ENCODE results near the gene TMEM134. TPM values are rescaled to one million over a fixed set of nuclear protein-coding genes. Genes with fewer than 3 reads are reported as not detected.

The TMEM134 gene
- total RNA-seq, 1 experiment from 2014 or later, result 52.2 TPM

GRCh38 chr11:67504005-67504949, 35.2 kb upstream of the TMEM134 start:
- H3K4me3 ChIP-seq (ENCODE audit: low read depth, low read length), result peak overlapping the region; percentile 91
- H3K4me1 ChIP-seq, result peaks cover 32% of the 10 kb centered on the region
- no peaks in the 10 kb centered on the region for H3K27me3 ChIP-seq (replicated peaks; ENCODE audit: control insufficient read depth, insufficient read depth, low read length)
- no peaks in the 10 kb centered on the region for H3K9me3 ChIP-seq
- intact Hi-C loops (cut with micrococcal nuclease; ENCODE audit: unreplicated experiment), result loop anchor here (1.0 to 10.0 kb wide), 2 partner anchors 21 to 389 kb away; partner anchors contain the start of genes AIP and KDM2A
- POLR2A ChIA-PET, result no interaction called here
- no peak for TF ChIP-seq CTCF (IDR thresholded peaks at IDR 0.05; ENCODE audit: insufficient read depth in 1 of 2, low read depth in 1 of 2, low read length in 1 of 2, severe bottlenecking in 1 of 2, unreplicated experiment in 1 of 2)
- BruUV-seq (replicated peaks), result no TSS peak
- H3K36me3 Mint-ChIP-seq (ENCODE audit: insufficient read depth, unreplicated experiment), result peaks cover 60% of the 10 kb centered on the region
- H3K27ac Mint-ChIP-seq (ENCODE audit: unreplicated experiment), result peak overlapping the region; percentile 87
- CTCF ChIA-PET, result interaction anchor here (1.7 kb wide), 1 partner anchor 103 kb away, joined by 4 read pairs; the partner anchor contains the start of gene PPP1CA
- H3K36me3 ChIP-seq (ENCODE audit: control insufficient read depth, insufficient read depth, low read length), result peaks cover 3% of the 10 kb centered on the region; the same call in 1 of the 2 replicates
- DNase-seq, result peak; percentile 56 to 60
- H3K4me3 Mint-ChIP-seq (ENCODE audit: unreplicated experiment), result peak overlapping the region; percentile 99
- peaks cover 33% of the 10 kb centered on the region for H3K4me1 Mint-ChIP-seq (ENCODE audit: low read depth, unreplicated experiment)
- no peaks in the 10 kb centered on the region for H3K9me3 Mint-ChIP-seq (ENCODE audit: unreplicated experiment)
- H3K27me3 Mint-ChIP-seq (ENCODE audit: insufficient read depth, unreplicated experiment), result no peaks in the 10 kb centered on the region

GRCh38 chr11:67503119-67504004, 34.3 kb upstream of the TMEM134 start:
- Mint-ChIP-seq H3K4me1 (ENCODE audit: low read depth, unreplicated experiment) (peaks cover 28% of the 10 kb centered on the region), H3K27me3 (ENCODE audit: insufficient read depth, unreplicated experiment) (no peaks in the 10 kb centered on the region), H3K9me3 (ENCODE audit: unreplicated experiment) (no peaks in the 10 kb centered on the region), H3K36me3 (ENCODE audit: insufficient read depth, unreplicated experiment) (peaks cover 58% of the 10 kb centered on the region), H3K27ac (ENCODE audit: unreplicated experiment) (no peak overlapping the region), H3K4me3 (ENCODE audit: unreplicated experiment) (peak overlapping the region; percentile 99)
- BruUV-seq (replicated peaks), result no TSS peak
- ChIA-PET CTCF (no interaction called here), POLR2A (no interaction called here)
- peak in 1 of 2 experiments; percentile 47 for DNase-seq
- Histone ChIP-seq H3K4me1 (peaks cover 25% of the 10 kb centered on the region), H3K27me3 (replicated peaks; ENCODE audit: control insufficient read depth, insufficient read depth, low read length) (no peaks in the 10 kb centered on the region), H3K36me3 (ENCODE audit: control insufficient read depth, insufficient read depth, low read length) (peaks cover 3% of the 10 kb centered on the region; the same call in 1 of the 2 replicates), H3K4me3 (ENCODE audit: low read depth, low read length) (peak overlapping the region; percentile 91), H3K9me3 (no peaks in the 10 kb centered on the region)
- intact Hi-C loops (cut with micrococcal nuclease; ENCODE audit: unreplicated experiment), result loop anchor here (1.0 to 10.0 kb wide), 2 partner anchors 20 to 389 kb away; partner anchors contain the start of genes AIP and KDM2A
- TF ChIP-seq CTCF (IDR thresholded peaks at IDR 0.05; ENCODE audit: insufficient read depth in 1 of 2, low read depth in 1 of 2, low read length in 1 of 2, severe bottlenecking in 1 of 2, unreplicated experiment in 1 of 2), result no peak

Measured in Caco-2 (cell line).